T-helper 1 cell (primary cell): ENCODE data around the gene ZNF763.
"Not testable (repeated sequence)": the region's sequence is repeated elsewhere in the genome, so short reads cannot be mapped to it uniquely, and the experiment has no call there.

Source experiments
- DNase-seq, 5 donors: peaks; one replicate each; pipeline ENCODE4 v3.0.0-alpha.2; 2012 to 2020

The ZNF763 gene

GRCh38 chr19:11973019-11973810 is 8.4 kb downstream of the ZNF763 start:
- DNase-seq, result no peak

- no peak for DNase-seq
Observed at GRCh38 chr19:11978492-11979100, 13.8 kb downstream of the ZNF763 start.

- no peak for DNase-seq
Observed at GRCh38 chr19:11979527-11979926, 14.7 kb downstream of the ZNF763 start.

- no peak for DNase-seq
Observed at GRCh38 chr19:11982526-11982925, 17.7 kb downstream of the ZNF763 start.

- DNase-seq, result no peak
Observed at GRCh38 chr19:11984986-11985385, 20.1 kb downstream of the ZNF763 start.

- no peak for DNase-seq
Observed at GRCh38 chr19:11986754-11987153, 21.9 kb downstream of the ZNF763 start.

GRCh38 chr19:11987405-11988281 is 22.8 kb downstream of the ZNF763 start:
- DNase-seq, result peak; percentile 78 to 90 (median 85)

GRCh38 chr19:11989112-11989456 is 24.2 kb downstream of the ZNF763 start:
- DNase-seq, result no peak

GRCh38 chr19:11991921-11992320 is 27.1 kb downstream of the ZNF763 start:
- DNase-seq, result not testable (repeated sequence)

GRCh38 chr19:11995174-11995573 is 30.3 kb downstream of the ZNF763 start:
- no peak for DNase-seq

- peak in 1 of 5 donors; percentile 61 for DNase-seq
Observed at GRCh38 chr19:12000152-12000981, 35.5 kb downstream of the ZNF763 start.

GRCh38 chr19:12015015-12015752 is 50.3 kb downstream of the ZNF763 start:
- no peak for DNase-seq

GRCh38 chr19:12015753-12016116 is 50.9 kb downstream of the ZNF763 start:
- DNase-seq, result no peak
